LNCAP (cell line): ENCODE results near the gene FAM20C.

Experiments
- TF ChIP-seq, protein P1 (sequence below): fragments of 450-650 bp; IDR thresholded peaks from 2 replicates; pipeline ENCODE4 v1.5.1; 2017; ENCODE audit warnings: mild to moderate bottlenecking

FAM20C gene

DNA sequence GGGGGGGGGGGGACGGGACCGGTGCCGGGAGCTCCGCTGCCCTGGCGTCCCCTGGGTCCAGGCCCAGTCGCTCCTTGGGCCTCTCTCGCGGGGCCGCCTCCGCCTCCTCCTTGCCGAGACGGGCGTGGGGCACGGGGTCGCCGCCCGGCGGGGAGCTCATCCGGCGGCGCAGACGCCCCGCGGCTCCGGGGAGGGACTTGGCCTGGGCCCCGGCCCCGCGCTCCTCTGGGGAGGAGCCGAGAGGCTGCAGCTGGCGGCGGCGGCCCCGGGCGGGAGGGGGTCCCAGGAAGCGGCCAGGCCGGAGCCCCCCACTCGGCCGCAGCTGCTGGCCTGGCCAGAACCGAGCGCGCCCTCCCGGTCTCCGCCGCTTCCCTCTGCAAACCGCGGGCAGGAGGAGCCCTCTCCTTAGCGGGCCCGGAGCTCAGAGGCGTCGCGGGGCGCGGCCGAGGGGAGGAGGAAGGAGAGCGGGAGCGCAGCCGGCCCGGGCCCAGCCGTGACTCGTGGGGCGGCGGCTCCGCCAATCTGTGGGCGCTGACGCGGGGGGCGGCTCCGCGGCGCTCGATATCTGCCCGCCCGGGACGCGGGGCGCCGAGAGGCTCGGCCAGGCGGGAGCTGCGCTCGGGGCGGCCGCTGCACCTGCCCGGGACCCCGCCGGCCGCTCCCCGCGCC is at the start of gene FAM20C:
Gene FAM20C, plus strand, starts transcription at position 591 of the 669 bp plus-strand sequence. CDS start 629 bp downstream, outside the sequence.
- TF ChIP-seq, protein P1, sequence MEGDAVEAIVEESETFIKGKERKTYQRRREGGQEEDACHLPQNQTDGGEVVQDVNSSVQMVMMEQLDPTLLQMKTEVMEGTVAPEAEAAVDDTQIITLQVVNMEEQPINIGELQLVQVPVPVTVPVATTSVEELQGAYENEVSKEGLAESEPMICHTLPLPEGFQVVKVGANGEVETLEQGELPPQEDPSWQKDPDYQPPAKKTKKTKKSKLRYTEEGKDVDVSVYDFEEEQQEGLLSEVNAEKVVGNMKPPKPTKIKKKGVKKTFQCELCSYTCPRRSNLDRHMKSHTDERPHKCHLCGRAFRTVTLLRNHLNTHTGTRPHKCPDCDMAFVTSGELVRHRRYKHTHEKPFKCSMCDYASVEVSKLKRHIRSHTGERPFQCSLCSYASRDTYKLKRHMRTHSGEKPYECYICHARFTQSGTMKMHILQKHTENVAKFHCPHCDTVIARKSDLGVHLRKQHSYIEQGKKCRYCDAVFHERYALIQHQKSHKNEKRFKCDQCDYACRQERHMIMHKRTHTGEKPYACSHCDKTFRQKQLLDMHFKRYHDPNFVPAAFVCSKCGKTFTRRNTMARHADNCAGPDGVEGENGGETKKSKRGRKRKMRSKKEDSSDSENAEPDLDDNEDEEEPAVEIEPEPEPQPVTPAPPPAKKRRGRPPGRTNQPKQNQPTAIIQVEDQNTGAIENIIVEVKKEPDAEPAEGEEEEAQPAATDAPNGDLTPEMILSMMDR: no peak

DNA sequence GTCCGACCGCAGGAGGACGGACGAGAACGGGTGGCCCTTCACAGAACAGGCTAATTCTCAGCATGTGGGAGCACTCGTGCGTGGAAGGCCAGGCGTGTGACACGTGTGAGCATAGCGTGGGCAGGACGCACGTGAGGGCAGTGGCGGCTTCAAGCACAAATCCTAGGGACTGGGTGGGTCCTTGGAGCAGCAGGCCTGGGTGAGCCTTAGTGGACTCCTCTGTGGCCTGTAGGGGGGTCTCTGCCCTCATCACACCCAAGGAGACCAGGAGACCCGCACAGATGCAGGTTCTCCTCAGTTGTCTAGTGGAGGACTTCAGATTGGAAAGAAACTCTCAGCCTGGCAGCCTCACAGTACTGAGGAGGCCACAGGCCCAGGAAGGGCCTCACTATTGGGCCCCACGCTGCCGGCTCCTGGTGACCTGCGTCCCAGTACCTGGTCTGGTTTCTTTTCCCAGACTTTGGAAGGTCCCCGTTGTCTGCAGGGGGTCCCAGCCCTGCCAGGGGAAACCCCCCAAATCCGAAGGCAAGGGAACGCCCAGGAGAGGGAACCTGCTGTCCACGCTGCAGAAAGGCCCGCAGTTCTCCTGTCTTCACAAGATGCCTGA is 49.1 kb upstream of the FAM20C start:
- TF ChIP-seq, protein P1: no peak

DNA sequence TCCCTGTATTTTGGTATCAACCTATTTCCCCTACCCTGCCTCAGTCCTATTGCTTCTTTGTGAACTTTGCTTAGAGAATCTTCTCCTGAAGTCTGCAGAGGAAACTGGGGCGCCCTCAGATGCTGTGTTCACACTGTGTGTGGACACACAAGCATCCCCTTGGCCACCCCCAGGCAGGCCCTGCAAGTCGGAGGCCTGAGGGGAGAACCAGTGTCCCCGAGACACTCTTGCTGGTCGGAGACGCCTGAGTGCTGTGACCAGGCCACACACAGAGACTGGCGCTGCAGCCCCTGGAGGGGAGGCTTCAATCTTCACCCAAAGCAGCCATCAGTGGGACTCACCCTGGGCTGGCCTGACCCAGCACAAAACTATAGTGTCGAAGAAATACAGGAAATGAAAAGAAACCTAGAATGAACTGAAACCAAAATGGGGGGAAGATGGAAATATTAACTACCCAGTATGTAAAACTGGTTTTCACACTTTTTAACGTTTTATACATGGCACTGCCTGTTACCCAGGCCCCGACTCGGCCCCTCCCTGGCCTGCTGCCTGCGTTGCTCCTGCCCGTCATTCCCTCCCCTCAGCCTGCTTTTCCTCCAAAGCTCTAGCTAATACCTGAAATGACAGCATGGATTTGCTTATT is 48.4 kb upstream of the FAM20C start:
- TF ChIP-seq, protein P1: no peak

DNA sequence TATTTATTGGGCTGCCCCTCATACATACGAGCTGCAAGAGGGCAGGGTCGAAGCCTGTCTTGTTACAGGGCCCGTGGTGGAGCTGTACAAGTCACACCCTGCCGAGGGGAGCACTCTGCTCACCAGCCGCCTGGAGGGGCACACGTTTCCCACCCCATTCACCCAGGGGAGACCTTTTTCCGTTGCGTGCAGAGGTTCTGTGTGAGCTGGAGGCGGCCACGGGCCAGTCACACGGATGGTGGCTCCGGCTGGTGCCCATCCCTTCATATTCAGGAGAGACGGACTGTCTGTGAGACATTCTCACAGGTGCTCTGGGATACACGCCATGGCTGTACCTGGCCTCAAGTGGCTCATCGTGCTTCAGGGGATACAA is 47.9 kb upstream of the FAM20C start:
- TF ChIP-seq, protein P1: no peak

GRCh38 chr7:145863-146262 is 46.5 kb upstream of the FAM20C start:
- TF ChIP-seq, protein P1: no peak

- TF ChIP-seq, protein P1: no peak
Measured at GRCh38 chr7:148543-148931, 43.8 kb upstream of the FAM20C start.

DNA sequence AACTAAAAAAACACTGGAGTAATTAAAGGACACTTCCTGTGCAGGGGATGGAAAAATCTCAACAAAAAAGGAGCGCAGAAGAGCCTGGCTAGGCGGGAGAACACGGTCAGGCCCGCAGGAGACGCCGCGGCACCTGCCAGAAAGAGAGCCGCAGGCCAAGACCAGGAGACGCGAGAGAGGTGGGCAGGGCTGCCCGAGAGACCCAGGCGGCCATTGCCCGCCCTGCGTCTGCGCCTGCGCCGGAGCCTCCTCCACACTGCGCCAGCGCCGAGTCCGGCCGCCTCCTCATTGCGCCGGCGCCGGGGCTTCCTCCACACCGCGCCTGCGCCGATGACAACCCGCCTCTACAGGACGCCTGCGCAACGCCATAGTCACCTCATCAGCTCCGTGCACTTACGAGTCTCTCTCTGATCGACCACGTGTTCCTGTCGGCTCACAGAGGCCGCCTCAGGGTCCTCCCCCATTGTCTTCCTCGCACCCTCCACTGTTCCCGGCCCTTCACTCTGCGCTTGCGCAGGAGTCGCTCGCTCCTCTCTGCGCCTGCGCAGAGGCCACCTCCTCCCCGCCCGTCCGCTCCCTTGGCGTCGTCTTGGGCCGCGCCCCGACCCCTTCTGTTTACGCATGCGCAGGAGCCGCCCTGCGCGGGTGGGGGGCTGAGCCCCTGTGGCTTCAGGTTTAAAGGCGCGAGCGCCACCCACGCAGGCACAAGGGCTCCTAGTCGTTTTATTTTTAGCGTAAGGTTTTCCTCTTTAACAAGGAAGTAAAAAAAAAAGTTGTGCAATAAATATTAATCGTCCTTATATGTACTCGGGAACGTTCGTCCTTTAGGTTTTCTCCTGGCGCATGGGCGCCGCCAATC is 43.2 kb upstream of the FAM20C start:
- TF ChIP-seq, protein P1: no peak
